SU-DHL-6 (cell line): Measurements from ENCODE around the gene CCL1.

Source experiments
- EZH2phosphoT487 ChIP-seq: fragments of 200-600 bp; sonication (generic), shearing (Covaris generic); conservative IDR thresholded peaks from 2 replicates; pipeline ENCODE4 v1.6.1; 2018; ENCODE audit warnings: mild to moderate bottlenecking, antibody characterized with exemption, low read length, moderate library complexity, mixed read lengths
- TF ChIP-seq, protein P1 (sequence below): fragments of 200-600 bp; sonication (generic); IDR thresholded peaks from one replicate; pipeline ENCODE4 v1.5.1; 2017; ENCODE audit warnings: antibody characterized with exemption, mild to moderate bottlenecking, low read length, moderate library complexity; ENCODE audit not compliant: insufficient read depth, poor library complexity, severe bottlenecking

GRCh38 chr17:34337701-34338100 is 25.3 kb downstream of the CCL1 start:
- TF ChIP-seq, protein P1, sequence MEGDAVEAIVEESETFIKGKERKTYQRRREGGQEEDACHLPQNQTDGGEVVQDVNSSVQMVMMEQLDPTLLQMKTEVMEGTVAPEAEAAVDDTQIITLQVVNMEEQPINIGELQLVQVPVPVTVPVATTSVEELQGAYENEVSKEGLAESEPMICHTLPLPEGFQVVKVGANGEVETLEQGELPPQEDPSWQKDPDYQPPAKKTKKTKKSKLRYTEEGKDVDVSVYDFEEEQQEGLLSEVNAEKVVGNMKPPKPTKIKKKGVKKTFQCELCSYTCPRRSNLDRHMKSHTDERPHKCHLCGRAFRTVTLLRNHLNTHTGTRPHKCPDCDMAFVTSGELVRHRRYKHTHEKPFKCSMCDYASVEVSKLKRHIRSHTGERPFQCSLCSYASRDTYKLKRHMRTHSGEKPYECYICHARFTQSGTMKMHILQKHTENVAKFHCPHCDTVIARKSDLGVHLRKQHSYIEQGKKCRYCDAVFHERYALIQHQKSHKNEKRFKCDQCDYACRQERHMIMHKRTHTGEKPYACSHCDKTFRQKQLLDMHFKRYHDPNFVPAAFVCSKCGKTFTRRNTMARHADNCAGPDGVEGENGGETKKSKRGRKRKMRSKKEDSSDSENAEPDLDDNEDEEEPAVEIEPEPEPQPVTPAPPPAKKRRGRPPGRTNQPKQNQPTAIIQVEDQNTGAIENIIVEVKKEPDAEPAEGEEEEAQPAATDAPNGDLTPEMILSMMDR = no peak
- TF ChIP-seq EZH2phosphoT487 = no peak
